Activated CD8-positive, alpha-beta T cell treated with anti-CD3 and anti-CD28 coated beads, Interleukin-2, amount 10 ng/mL, durations not matched to agents 7 days and 5 days (primary cell): ENCODE data around the gene KAZN. TPM values are rescaled to one million over a fixed set of nuclear protein-coding genes. Genes with fewer than 3 reads are reported as not detected.

Experiments
- ATAC-seq: fragments of 150-1000 bp; cut with Tn5 transposase; one replicate; pipeline ENCODE4 v1.10.0; 2021; ENCODE audit warnings: moderate library complexity
- CTCF ChIA-PET: fragments of 350-600 bp; sonication (Branson Sonifier 250); formaldehyde crosslinking; loops from one replicate; lab custom pipeline; 2021; ENCODE audit warnings: antibody characterized with exemption; lab: Charles Lee
- POLR2A ChIA-PET: fragments of 350-600 bp; sonication (Branson Sonifier 250); formaldehyde crosslinking; loops from one replicate; lab custom pipeline; 2021; ENCODE audit warnings: antibody characterized with exemption; lab: Charles Lee
- DNase-seq: peaks from one replicate; pipeline ENCODE4 v3.0.0-alpha.2; 2020
- H3K27ac Mint-ChIP-seq: one replicate; pipeline ENCODE4 v1.8.0; 2021; ENCODE audit warnings: mild to moderate bottlenecking, mixed read lengths
- H3K27me3 Mint-ChIP-seq: one replicate; pipeline ENCODE4 v1.8.0; 2021; ENCODE audit warnings: low read depth, mixed read lengths
- H3K36me3 Mint-ChIP-seq: one replicate; pipeline ENCODE4 v1.8.0; 2021; ENCODE audit warnings: low read depth, mixed read lengths
- H3K4me1 Mint-ChIP-seq: one replicate; pipeline ENCODE4 v1.8.0; 2021; ENCODE audit warnings: low read depth, mixed read lengths
- H3K4me3 Mint-ChIP-seq: one replicate; pipeline ENCODE4 v1.8.0; 2021; ENCODE audit warnings: mild to moderate bottlenecking, mixed read lengths
- H3K9me3 Mint-ChIP-seq: one replicate; pipeline ENCODE4 v1.8.0; 2022; ENCODE audit warnings: mixed read lengths; ENCODE audit not compliant: insufficient read depth
- total RNA-seq, 2 experiments: library from RNA; stranded (reverse); gene quantifications; one replicate each; pipeline ENCODE4 v1.2.3, GENCODE V29; 2021

The KAZN gene
- total RNA-seq, 2 experiments from 2014 or later: 1.1 to 1.7 TPM

DNA sequence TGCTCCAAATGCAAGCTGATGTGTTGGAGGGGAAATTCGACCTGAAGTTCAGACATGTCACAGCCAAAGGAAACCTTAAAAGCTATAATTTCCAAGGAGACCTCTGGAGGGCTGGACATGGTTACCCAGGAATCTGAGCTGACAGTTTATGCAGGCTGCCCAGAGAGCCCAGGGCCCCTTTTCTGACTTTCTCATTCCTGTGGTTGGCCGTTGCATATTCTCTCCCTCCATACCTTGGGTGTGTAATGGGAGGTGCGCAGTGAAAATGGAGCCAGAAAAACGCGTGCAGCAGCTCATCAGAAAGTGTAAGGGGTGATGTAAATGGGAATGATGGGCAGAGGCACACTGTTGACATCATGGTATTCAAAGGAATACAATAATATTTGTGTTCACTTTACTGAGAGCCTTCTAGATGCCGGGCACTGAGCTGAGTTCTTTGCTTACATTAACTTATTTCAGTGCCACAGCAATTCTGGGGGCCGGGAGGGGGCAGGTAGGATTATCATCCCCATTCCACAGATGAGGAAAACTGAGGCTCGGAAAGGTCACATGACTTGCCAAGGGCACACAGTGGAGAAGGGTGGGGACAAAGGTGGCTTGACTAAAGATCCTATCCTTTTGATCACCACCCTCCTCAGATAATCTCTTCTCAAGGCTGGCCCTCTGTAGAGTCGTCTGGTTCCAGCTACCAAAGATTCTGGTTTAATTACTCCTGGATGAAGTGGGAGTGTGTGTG is 38.6 kb downstream of the KAZN start:
- Mint-ChIP-seq H3K4me3 (no peak overlapping the region), H3K27ac (no peak overlapping the region), H3K27me3 (no peaks in the 10 kb centered on the region), H3K4me1 (no peaks in the 10 kb centered on the region), H3K9me3 (no peaks in the 10 kb centered on the region), H3K36me3 (no peaks in the 10 kb centered on the region)
- ATAC-seq (no peak), DNase-seq (no peak)
- POLR2A ChIA-PET: no interaction called here
- CTCF ChIA-PET: no interaction called here

DNA sequence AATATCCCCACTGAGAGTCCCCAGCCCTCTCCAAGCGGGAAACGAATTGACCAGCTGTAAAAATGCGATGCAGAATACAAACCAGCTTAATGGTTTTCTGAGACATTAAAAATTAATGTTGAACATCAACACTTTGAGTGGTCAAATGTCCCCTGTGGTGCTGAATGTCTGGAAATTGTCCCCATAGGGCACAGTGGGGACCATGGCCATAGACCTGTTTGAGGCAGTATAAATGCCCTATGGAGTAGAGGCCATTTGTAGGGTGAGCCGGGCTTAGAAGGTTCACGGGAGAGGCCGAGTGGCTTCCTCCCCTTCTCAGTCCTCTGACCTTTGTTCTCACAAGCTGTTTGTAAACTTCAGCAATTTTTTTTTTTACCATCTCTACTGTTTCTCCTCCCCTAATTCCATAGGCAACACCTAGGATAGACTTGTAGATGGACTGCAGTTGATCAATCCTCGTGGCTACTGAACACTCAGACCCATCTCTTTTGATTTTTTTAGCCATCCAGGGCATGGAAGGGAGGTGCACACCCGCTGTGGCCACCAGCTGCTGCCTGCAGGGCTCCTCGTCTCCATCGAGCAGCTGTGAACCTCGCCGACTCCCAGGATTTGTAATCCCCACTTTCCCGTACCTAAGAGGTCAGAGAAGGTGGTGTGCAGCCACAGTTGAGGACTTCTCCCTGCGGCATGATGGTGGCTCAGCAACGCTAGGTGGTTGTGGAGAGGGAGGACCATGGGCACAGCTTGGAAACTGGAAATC is 41.0 kb downstream of the KAZN start:
- no peaks in the 10 kb centered on the region for H3K9me3 Mint-ChIP-seq
- no peak overlapping the region for H3K4me3 Mint-ChIP-seq
- no peaks in the 10 kb centered on the region for H3K4me1 Mint-ChIP-seq
- no peaks in the 10 kb centered on the region for H3K36me3 Mint-ChIP-seq
- H3K27ac Mint-ChIP-seq: no peak overlapping the region
- POLR2A ChIA-PET: no interaction called here
- DNase-seq (no peak), ATAC-seq (no peak)
- CTCF ChIA-PET: no interaction called here
- no peaks in the 10 kb centered on the region for H3K27me3 Mint-ChIP-seq

DNA sequence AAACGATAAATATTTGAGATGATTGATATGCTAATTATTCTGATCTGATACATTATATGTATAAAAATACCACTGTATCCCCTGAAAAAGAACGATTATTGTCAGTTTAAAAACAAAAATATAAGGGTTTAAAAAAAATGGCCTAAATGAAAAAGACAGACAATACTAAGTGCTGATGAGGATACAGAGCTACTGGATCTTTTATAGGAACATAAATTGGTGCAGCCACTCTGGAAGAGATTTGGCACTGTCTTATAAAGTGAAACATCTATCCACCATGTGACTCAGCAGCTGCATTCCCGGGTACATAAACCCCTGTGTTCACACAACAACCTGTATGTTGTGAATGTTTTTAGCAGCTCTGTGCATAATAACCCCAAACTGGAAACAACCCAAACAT is 44.2 kb downstream of the KAZN start:
- Mint-ChIP-seq H3K9me3 (no peaks in the 10 kb centered on the region), H3K36me3 (no peaks in the 10 kb centered on the region), H3K27me3 (no peaks in the 10 kb centered on the region), H3K27ac (no peak overlapping the region), H3K4me3 (no peak overlapping the region), H3K4me1 (no peaks in the 10 kb centered on the region)
- ATAC-seq (no peak), DNase-seq (no peak)
- CTCF ChIA-PET: no interaction called here
- POLR2A ChIA-PET: no interaction called here

DNA sequence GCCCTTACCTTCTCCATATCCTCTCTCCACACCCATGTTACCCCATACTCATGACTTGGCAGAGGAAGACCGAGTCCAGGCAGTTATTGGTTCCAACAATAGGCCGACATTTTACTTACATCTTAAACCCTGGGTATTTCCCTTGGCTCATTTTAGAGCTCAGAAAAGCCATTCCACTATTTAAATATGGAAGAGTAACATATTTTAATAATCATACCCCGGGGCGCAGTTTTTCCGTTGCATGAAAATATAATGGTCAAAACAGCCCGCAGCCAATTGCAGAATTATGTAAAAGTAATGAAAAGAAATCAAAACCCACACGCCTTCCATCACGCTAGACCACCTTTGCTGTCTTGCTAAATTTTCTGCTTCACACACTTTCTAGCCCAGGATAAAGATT is 48.5 kb downstream of the KAZN start:
- H3K4me3 Mint-ChIP-seq: no peak overlapping the region

DNA sequence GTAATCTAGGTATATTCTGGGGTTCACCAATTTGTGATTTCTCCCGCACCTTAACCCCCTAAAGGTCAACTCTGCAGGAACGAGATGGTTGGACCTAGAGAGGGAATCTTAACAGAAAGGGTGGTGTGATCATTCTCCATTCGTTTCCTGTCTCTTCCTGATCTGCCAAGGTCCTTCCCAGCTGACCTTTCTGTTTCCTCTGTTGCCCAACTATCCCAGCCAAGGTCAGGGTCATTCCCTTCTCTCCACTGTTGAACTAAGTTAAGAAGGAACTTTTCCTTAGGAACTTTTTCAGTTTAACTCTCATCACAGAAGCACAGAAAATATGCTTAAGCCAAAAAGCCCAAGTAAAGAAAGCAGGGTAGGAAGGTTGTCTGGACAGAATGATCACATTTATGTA is 49.3 kb downstream of the KAZN start:
- Mint-ChIP-seq H3K27me3 (no peaks in the 10 kb centered on the region), H3K4me3 (no peak overlapping the region), H3K9me3 (no peaks in the 10 kb centered on the region), H3K27ac (no peak overlapping the region), H3K36me3 (no peaks in the 10 kb centered on the region), H3K4me1 (no peaks in the 10 kb centered on the region)
- no peak for DNase-seq
- no peak for ATAC-seq
- POLR2A ChIA-PET: no interaction called here
- CTCF ChIA-PET: no interaction called here

More for the DNA sequence above, 48.5 kb downstream of the KAZN start:
- H3K27ac Mint-ChIP-seq: no peak overlapping the region
- H3K36me3 Mint-ChIP-seq: no peaks in the 10 kb centered on the region
- ChIA-PET CTCF (no interaction called here), POLR2A (no interaction called here)
- no peaks in the 10 kb centered on the region for H3K27me3 Mint-ChIP-seq
- H3K4me1 Mint-ChIP-seq: no peaks in the 10 kb centered on the region
- no peaks in the 10 kb centered on the region for H3K9me3 Mint-ChIP-seq
- DNase-seq (no peak), ATAC-seq (no peak)

DNA sequence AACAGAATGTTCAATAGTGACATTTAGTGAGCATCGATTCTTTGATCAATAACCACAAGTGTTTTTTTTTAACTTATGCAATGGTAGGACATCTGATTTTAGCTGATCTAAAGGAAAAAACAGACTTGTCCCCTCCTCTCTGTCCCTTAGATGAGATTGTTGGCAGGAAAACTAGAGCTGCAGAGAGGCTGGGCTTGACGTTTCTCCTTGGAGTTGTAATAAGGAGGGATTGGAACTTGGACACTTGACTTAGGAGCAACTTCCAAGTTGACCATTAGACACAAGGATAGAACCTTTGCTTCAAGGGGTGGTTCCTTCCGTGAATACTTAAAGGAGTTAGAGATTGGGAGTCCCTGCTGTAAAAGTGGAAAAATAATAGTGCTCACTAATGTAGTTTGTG is 49.9 kb downstream of the KAZN start:
- ATAC-seq: no peak
- POLR2A ChIA-PET: no interaction called here

DNA sequence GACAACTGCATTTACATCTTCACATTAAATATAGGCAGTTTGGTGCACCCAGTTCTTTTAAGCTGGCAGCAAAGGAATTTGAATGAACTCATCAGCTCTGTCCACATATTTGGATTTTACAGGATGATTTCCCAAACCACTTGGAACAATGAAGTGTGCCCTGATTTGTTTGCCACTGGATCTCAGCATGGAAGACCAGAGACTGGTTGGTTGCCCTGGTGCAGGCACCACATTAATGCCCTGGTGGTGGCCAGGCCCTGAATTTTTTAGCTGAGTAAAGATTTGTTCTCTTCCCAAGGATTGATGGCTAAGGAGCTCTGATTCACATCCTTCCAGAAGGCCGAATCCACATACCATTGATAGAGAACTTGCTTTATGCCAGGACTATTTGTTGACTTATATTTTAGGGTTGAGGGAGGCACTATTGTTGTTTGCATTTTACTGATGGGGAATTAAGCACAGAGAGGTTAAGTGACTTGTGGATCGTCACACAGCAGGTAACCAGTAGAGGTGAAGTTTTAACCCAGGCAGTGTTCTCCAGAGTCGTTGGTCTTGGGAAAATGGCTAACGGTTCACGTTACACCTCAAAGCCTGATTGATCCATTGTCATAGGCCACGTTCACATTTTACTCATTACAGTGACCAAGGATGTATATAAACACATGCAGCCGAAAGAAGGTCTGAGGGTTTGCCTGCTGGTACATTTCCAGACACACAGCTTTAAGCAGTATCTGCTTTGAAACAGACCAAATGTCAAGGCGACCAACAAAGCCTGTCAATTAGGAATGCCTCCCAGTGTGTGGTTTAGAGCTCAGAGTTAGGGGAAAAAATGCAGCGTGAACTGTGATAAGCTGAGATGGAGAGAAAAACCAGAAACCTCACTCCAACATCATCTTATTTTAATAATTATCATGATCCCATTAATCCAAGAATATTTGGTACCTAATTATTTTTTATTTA is 50.7 kb downstream of the KAZN start:
- no peak overlapping the region for H3K27ac Mint-ChIP-seq
- no peaks in the 10 kb centered on the region for H3K36me3 Mint-ChIP-seq
- DNase-seq (no peak), ATAC-seq (no peak)
- ChIA-PET POLR2A (no interaction called here), CTCF (no interaction called here)
- H3K4me1 Mint-ChIP-seq: no peaks in the 10 kb centered on the region
- H3K27me3 Mint-ChIP-seq: no peaks in the 10 kb centered on the region
- no peak overlapping the region for H3K4me3 Mint-ChIP-seq
- no peaks in the 10 kb centered on the region for H3K9me3 Mint-ChIP-seq

More for the DNA sequence above, 49.9 kb downstream of the KAZN start:
- Mint-ChIP-seq H3K9me3 (no peaks in the 10 kb centered on the region), H3K36me3 (no peaks in the 10 kb centered on the region), H3K4me3 (no peak overlapping the region), H3K27ac (no peak overlapping the region), H3K27me3 (no peaks in the 10 kb centered on the region), H3K4me1 (no peaks in the 10 kb centered on the region)
- DNase-seq: no peak
- CTCF ChIA-PET: no interaction called here

DNA sequence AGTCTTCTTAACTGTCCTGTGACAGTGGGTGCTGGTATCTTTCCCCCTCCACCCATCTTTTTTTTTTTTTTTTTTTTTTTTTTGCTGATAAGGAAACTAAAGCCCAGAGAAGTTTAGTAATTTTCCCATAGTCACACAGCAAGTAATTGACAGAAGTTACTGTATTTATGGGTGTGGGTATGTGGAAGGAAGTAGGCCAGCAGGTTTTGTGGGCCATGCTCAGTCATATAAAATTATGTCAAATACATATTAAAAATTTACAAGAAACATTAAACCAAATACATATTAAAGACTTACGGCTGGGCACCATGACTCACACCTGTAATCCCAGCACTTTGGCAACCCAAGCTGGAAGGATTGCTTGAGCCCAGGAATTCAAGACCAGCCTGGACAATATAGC is 51.5 kb downstream of the KAZN start:
- Mint-ChIP-seq H3K4me1 (no peaks in the 10 kb centered on the region), H3K9me3 (no peaks in the 10 kb centered on the region), H3K27ac (no peak overlapping the region), H3K4me3 (no peak overlapping the region), H3K36me3 (no peaks in the 10 kb centered on the region), H3K27me3 (no peaks in the 10 kb centered on the region)
- ATAC-seq (no peak), DNase-seq (no peak)
- ChIA-PET CTCF (no interaction called here), POLR2A (no interaction called here)

DNA sequence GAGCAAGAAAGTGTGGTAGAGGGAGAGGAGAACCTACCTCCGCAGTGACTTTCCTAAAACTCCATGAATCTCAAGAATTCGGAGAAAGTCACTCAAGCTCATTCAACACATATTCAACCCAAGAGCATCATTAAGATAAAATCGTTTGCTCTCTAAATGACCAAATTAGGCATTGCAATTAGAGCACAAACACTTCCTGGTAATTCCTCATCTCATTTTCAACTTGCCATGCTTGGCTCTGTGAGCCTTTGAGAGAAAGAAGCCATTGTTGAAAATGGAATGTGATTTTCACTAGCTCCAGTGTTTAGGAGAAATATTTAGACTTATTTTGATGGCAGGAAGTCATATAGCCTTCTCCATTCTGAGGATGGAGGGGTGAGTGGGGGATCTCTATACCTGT is 52.5 kb downstream of the KAZN start:
- CTCF ChIA-PET: no interaction called here
- no peaks in the 10 kb centered on the region for H3K36me3 Mint-ChIP-seq
- POLR2A ChIA-PET: no interaction called here
- DNase-seq (no peak), ATAC-seq (no peak)
- no peaks in the 10 kb centered on the region for H3K27me3 Mint-ChIP-seq
- H3K27ac Mint-ChIP-seq: no peak overlapping the region
- H3K4me1 Mint-ChIP-seq: no peaks in the 10 kb centered on the region
- no peaks in the 10 kb centered on the region for H3K9me3 Mint-ChIP-seq
- H3K4me3 Mint-ChIP-seq: no peak overlapping the region

DNA sequence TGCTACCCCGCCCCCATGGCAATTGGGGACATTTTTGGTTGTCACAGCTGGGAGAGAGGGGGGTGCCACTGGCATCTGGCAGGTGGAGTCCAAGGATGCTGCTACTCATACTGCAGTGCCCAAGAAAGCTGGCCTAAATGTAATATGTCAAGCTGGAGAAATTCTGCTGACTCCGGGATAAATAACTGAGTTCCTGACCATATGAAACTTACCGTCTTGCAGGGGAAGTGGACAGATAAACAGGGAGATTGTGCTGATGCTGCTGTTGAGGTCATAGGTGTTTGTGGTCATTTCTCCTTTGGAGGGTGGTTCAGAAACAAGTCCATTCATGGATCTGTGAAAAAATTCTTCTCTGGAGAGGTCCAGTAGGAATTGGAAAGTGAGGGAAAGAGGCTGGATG is 54.4 kb downstream of the KAZN start:
- ATAC-seq (no peak), DNase-seq (no peak)
- ChIA-PET POLR2A (no interaction called here), CTCF (no interaction called here)
- no peaks in the 10 kb centered on the region for H3K9me3 Mint-ChIP-seq
- H3K27ac Mint-ChIP-seq: no peak overlapping the region
- no peaks in the 10 kb centered on the region for H3K4me1 Mint-ChIP-seq
- H3K36me3 Mint-ChIP-seq: no peaks in the 10 kb centered on the region
- no peak overlapping the region for H3K4me3 Mint-ChIP-seq
- no peaks in the 10 kb centered on the region for H3K27me3 Mint-ChIP-seq

DNA sequence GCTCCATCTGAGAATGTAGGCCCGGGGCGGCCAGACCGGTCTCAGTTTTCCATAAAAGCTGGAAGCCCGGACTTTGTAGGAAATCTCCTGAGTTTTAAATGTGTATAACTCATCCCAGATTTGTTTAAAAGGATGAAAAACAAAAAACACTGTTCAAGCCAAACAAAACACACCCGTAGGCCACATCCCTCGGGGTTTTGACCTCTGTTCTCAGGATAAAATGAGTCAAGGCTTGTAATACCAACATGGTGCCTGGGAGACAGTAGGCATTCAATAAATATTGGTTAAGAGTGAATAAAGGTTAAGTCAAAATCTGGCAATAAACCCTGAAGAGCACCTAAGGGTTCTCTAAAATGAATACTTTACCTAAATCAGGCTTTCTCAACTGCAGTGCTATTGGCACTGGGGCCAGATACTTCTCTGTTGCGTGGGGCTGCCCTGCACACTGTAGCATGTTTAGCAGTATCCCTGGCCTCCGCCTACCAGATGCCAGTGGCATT is 55.0 kb downstream of the KAZN start:
- H3K27me3 Mint-ChIP-seq: no peaks in the 10 kb centered on the region
- H3K36me3 Mint-ChIP-seq: no peaks in the 10 kb centered on the region
- H3K27ac Mint-ChIP-seq: no peak overlapping the region
- ChIA-PET POLR2A (no interaction called here), CTCF (no interaction called here)
- no peaks in the 10 kb centered on the region for H3K9me3 Mint-ChIP-seq
- ATAC-seq (no peak), DNase-seq (no peak)
- no peak overlapping the region for H3K4me3 Mint-ChIP-seq
- no peaks in the 10 kb centered on the region for H3K4me1 Mint-ChIP-seq

DNA sequence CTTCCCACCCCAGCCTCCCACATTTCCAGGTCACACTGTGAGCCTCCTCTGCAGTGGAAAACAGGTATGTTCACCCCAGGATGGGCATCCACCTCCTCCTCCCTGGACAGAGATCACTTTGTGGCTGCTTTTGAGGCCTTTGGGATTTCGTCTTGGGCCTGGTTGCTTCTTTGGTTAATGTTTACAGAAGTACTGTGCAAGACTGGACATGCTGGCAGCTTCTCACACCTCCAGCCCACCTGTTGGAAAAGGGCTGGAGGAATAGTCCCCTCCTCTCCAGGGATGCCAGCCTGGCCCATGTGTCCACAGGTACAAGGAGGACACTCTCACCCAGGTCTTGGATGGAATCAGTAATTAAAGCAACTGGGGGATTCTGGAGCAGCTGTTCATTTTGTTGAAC is 56.1 kb downstream of the KAZN start:
- H3K27ac Mint-ChIP-seq: no peak overlapping the region

More for the DNA sequence above, 56.1 kb downstream of the KAZN start:
- Mint-ChIP-seq H3K27me3 (no peaks in the 10 kb centered on the region), H3K9me3 (no peaks in the 10 kb centered on the region), H3K4me1 (no peaks in the 10 kb centered on the region), H3K4me3 (no peak overlapping the region), H3K36me3 (no peaks in the 10 kb centered on the region)
- ATAC-seq (no peak), DNase-seq (no peak)
- CTCF ChIA-PET: no interaction called here
- POLR2A ChIA-PET: no interaction called here
